Right lobe of liver (tissue), 6 donors: ENCODE measurements around the gene TSKS. TPM values are rescaled to one million over a fixed set of nuclear protein-coding genes. Genes with fewer than 3 reads are reported as not detected.
A peak's percentile ranks its signal among the peaks of the same experiment; 100 is the strongest.

Experiments used
- ATAC-seq, 4 donors: fragments of 200-7000 bp; cut with Tn5 transposase; one replicate each; pipeline ENCODE4 v1.9.1; 2020; ENCODE audit warnings: mild to moderate bottlenecking in 4 of 4, moderate library complexity in 4 of 4
- DNase-seq, 3 donors: peaks; one replicate each; pipeline ENCODE4 v3.0.0-alpha.2; 2020
- H3K27ac ChIP-seq, 3 donors: fragments of 200-600 bp; one replicate each; pipeline ENCODE4 v1.8.0; 2022
- H3K27me3 ChIP-seq, 2 donors: fragments of 200-600 bp; one replicate each; pipeline ENCODE4 v1.8.0; 2022
- H3K36me3 ChIP-seq, 4 donors: fragments of 200-600 bp; sonication (generic) in 1 of 4; one replicate each; pipeline versions ENCODE4 v1.5.1 to v1.8.0; 2017 to 2022; ENCODE audit warnings: control low read depth in 1 of 4
- H3K4me1 ChIP-seq, 4 donors: fragments of 200-600 bp; sonication (generic) in 1 of 4; one replicate each; pipeline versions ENCODE4 v1.5.1 to v1.8.0; 2017 to 2022; ENCODE audit warnings: control low read depth in 1 of 4
- H3K4me3 ChIP-seq, 3 donors: fragments of 200-600 bp; one replicate each; pipeline ENCODE4 v1.8.0; 2022
- H3K9me3 ChIP-seq, 4 donors: fragments of 200-600 bp; sonication (generic) in 1 of 4; one replicate each; pipeline versions ENCODE4 v1.5.1 to v1.8.0; 2017 to 2022; ENCODE audit warnings: control low read depth in 1 of 4
- CTCF ChIP-seq, 4 donors: fragments of 200-600 bp in 3 of 4; fragments of 450-650 bp in 1 of 4; IDR thresholded peaks; one replicate each; pipeline versions ENCODE4 v1.5.1 to v1.8.0; 2016 to 2022; ENCODE audit warnings: antibody characterized with exemption in 4 of 4, mild to moderate bottlenecking in 2 of 4
- POLR2A ChIP-seq: fragments of 450-650 bp; IDR thresholded peaks from one replicate; pipeline ENCODE4 v1.6.1; 2017; ENCODE audit warnings: antibody characterized with exemption, mild to moderate bottlenecking
- WGBS: methylation state at CpG from one replicate; pipeline ENCODE4 v1.1.6; 2018; ENCODE audit warnings: low coverage, low lambda C conversion rate; ENCODE audit not compliant: insufficient coverage; ENCODE audit errors: missing lambda C conversion rate; 5-methylcytosine and 5-hydroxymethylcytosine counted together
- intact Hi-C, 2 donors: fragments of 100-400 bp; cut with DNase I; formaldehyde crosslinking; loops; one replicate each; pipeline versions ENCODE4 v1.11.2 to v1.14.1; 2022
- total RNA-seq, 6 experiments: library from RNA; depleted of rRNA in 2 of 6; stranded (reverse); fragments of >200 nt in 2 of 6; fragmentation: NEBNext Ultra II Directional in 3 of 6; extraction: Animal tissue kit (Norgen Biotek cat#: 25700) in 3 of 6; gene quantifications; one replicate each; pipeline versions ENCODE4 v1.1.0 to v1.2.4, GENCODE V29; 2016 to 2023
- donor health status: DM: no; HTN: yes; CAD: no.
- donor health status: DM: no; HTN: no; CAD: no.
- donor health status: DM: no; HTN: no; CAD: no.
- donor health status: DM: no; HTN: yes; CAD: no.
- donor health status: DM: no; HTN: yes; CAD: no.

The TSKS gene
- total RNA-seq, 6 experiments from 2014 or later = not detected

GRCh38 chr19:49746206-49746958 is 16.7 kb downstream of the TSKS start:
- DNase-seq = peak; percentile 60 to 75 (median 61)
- TF ChIP-seq CTCF (IDR thresholded peaks at IDR 0.05) (no peak), POLR2A (no peak)
- Histone ChIP-seq H3K27ac (no peak overlapping the region), H3K36me3 (no peaks in the 10 kb centered on the region), H3K4me1 (no peaks in the 10 kb centered on the region), H3K9me3 (no peaks in the 10 kb centered on the region), H3K27me3 (no peaks in the 10 kb centered on the region), H3K4me3 (no peak overlapping the region)
- peak; percentile 53 to 79 (median 66) for ATAC-seq
- WGBS = 56% methylated on average over 24 of the region's 52 CpGs
- intact Hi-C loops = no loop called here

- intact Hi-C loops = no loop called here
- DNase-seq (no peak), ATAC-seq (no peak)
- Histone ChIP-seq H3K4me1 (no peaks in the 10 kb centered on the region), H3K36me3 (no peaks in the 10 kb centered on the region), H3K4me3 (no peak overlapping the region), H3K27ac (no peak overlapping the region), H3K9me3 (no peaks in the 10 kb centered on the region), H3K27me3 (no peaks in the 10 kb centered on the region)
- no peak for TF ChIP-seq POLR2A
- no peak for TF ChIP-seq CTCF (IDR thresholded peaks at IDR 0.05)
- 84% methylated on average over 7 of the region's 23 CpGs for WGBS
Observed at GRCh38 chr19:49744946-49745381, 18.1 kb downstream of the TSKS start.

GRCh38 chr19:49741210-49741844 is 21.8 kb downstream of the TSKS start:
- WGBS = 72% methylated on average over 3 of the region's 9 CpGs
- DNase-seq (no peak), ATAC-seq (no peak)
- no peak overlapping the region for H3K27ac ChIP-seq
- H3K36me3 ChIP-seq = no peaks in the 10 kb centered on the region
- no peaks in the 10 kb centered on the region for H3K27me3 ChIP-seq
- H3K4me1 ChIP-seq = no peaks in the 10 kb centered on the region
- no peak overlapping the region for H3K4me3 ChIP-seq
- no peak for TF ChIP-seq CTCF (IDR thresholded peaks at IDR 0.05)
- no peak for TF ChIP-seq POLR2A
- intact Hi-C loops = no loop called here
- no peaks in the 10 kb centered on the region for H3K9me3 ChIP-seq

GRCh38 chr19:49739933-49740332 is 23.2 kb downstream of the TSKS start:
- Histone ChIP-seq H3K27ac (no peak overlapping the region), H3K4me1 (no peaks in the 10 kb centered on the region), H3K9me3 (no peaks in the 10 kb centered on the region), H3K27me3 (no peaks in the 10 kb centered on the region), H3K36me3 (no peaks in the 10 kb centered on the region), H3K4me3 (no peak overlapping the region)
- WGBS = 100% methylated on average over 1 of the region's 10 CpGs
- DNase-seq = no peak
- intact Hi-C loops = no loop called here
- no peak for TF ChIP-seq CTCF (IDR thresholded peaks at IDR 0.05)
- no peak for TF ChIP-seq POLR2A
- ATAC-seq = no peak
